Activated naive CD8-positive, alpha-beta T cell treated with anti-CD3 and anti-CD28 coated beads, Interleukin-2, amount 10 ng/mL, durations not matched to agents 7 days and 5 days (primary cell): ENCODE measurements around the gene PARK7. TPM values are rescaled to one million over a fixed set of nuclear protein-coding genes. Genes with fewer than 3 reads are reported as not detected.

Experiments
- ATAC-seq: fragments of 150-1000 bp; cut with Tn5 transposase; one replicate; pipeline ENCODE4 v1.10.0; 2021; ENCODE audit warnings: low read depth, moderate library complexity
- POLR2A ChIA-PET: fragments of 350-600 bp; sonication (Branson Sonifier 250); formaldehyde crosslinking; loops from one replicate; lab custom pipeline; 2021; ENCODE audit warnings: antibody characterized with exemption; lab: Charles Lee
- DNase-seq: peaks from one replicate; pipeline ENCODE4 v3.0.0; 2021
- H3K27ac Mint-ChIP-seq: one replicate; pipeline ENCODE4 v1.8.0; 2022; ENCODE audit warnings: mild to moderate bottlenecking, mixed read lengths
- H3K27me3 Mint-ChIP-seq: one replicate; pipeline ENCODE4 v1.8.0; 2022; ENCODE audit warnings: mild to moderate bottlenecking, moderate library complexity, mixed read lengths
- H3K36me3 Mint-ChIP-seq: one replicate; pipeline ENCODE4 v1.8.0; 2021; ENCODE audit warnings: mild to moderate bottlenecking, mixed read lengths
- H3K4me1 Mint-ChIP-seq: one replicate; pipeline ENCODE4 v1.8.0; 2021; ENCODE audit warnings: mixed read lengths
- H3K4me3 Mint-ChIP-seq: one replicate; pipeline ENCODE4 v1.8.0; 2022; ENCODE audit warnings: mild to moderate bottlenecking, moderate library complexity, mixed read lengths
- H3K9me3 Mint-ChIP-seq: one replicate; pipeline ENCODE4 v1.8.0; 2021; ENCODE audit warnings: mixed read lengths
- total RNA-seq, 2 experiments: library from RNA; stranded (reverse); gene quantifications; one replicate each; pipeline ENCODE4 v1.2.3, GENCODE V29; 2021

Gene PARK7
- total RNA-seq, 2 experiments from 2014 or later: 209 to 230 TPM

DNA sequence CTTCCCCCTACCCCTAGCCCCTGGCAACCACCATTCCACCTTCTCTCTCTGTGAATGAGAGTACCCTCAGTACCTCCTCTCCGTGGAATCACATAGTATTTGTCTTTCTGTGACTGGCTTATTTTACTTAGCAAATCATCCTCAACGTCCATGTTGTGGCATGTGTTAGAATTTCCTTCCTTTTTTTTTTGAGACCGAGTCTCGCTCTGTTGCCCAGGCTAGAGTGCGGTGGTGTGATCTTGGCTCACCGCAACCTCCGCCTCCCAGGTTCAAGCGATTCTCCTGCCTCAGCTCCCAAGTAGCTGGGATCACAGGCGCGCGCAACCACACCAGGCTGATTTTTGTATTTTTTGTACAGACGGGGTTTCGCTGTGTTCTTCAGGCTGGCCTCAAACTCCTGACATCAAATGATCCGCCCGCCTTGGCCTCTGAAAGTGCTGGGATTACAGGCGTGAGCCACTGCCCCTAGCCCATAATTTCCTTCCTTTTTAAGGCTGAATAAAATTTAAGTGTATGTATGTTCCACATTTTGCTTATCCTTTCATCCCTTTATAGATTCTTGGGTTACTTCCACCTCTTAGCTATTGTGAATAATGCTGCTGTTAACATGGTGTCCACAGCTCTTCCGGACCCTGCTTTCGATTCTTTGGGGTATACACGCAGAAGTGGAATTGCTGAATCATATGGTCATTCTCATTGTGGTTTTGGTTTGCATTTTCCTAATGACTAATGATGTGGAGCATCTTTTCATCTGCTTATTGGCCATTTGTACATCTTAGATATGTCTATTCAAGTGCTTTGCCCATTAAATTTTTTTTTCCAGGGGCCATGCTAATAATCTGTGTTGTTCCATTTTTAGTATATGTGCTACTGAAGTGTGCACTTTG is 32.3 kb downstream of the PARK7 start:
- Mint-ChIP-seq H3K27me3 (no peaks in the 10 kb centered on the region), H3K27ac (no peak overlapping the region), H3K36me3 (peaks cover 18% of the 10 kb centered on the region), H3K4me3 (no peak overlapping the region), H3K4me1 (peaks cover 2% of the 10 kb centered on the region), H3K9me3 (no peaks in the 10 kb centered on the region)
- no peak for DNase-seq
- no peak for ATAC-seq
- POLR2A ChIA-PET: no interaction called here

DNA sequence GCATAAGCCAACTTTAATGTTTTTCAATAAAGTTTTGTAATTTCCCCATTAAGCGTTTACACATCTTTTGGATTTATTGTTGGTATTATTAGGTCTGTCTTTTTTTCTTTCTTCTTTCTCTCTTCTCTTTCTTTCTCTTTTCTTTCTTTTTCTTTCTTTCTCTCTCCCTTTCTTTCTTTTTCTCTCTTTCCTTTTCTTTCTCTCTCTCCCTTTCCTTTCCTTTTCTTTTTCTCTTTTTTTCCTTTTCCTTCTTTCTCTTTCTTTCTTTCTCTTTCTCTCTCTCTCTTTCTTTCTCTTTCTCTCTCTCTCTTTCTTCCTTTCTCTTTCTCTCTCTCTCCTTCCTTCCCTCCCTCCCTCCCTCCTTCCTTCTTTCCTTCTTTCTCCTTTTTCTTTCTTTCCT is 33.3 kb downstream of the PARK7 start:
- POLR2A ChIA-PET: no interaction called here
- Mint-ChIP-seq H3K4me1 (no peaks in the 10 kb centered on the region), H3K27me3 (no peaks in the 10 kb centered on the region), H3K9me3 (no peaks in the 10 kb centered on the region), H3K36me3 (peaks cover 16% of the 10 kb centered on the region), H3K27ac (no peak overlapping the region), H3K4me3 (no peak overlapping the region)
- ATAC-seq (no peak), DNase-seq (no peak)

DNA sequence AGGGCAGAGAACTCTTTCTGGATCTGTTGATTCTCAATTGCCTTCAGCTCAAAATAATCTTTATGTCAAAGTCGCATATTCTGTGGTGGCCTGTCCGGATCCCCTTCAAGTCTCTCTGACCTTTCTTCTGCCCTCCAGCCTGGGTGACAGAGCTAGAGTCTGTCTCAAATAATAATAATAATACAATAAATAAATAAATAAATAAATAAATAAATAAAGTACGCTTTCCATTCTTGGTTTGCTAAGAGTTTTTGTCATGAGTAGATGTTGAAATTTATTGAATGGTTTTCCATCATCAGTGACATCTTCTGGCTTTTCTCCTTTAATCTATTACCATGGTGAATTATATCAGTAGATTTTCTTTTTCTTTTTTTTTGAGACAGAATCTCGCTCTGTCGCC is 33.9 kb downstream of the PARK7 start:
- H3K4me1 Mint-ChIP-seq: no peaks in the 10 kb centered on the region
- H3K27ac Mint-ChIP-seq: no peak overlapping the region
- H3K36me3 Mint-ChIP-seq: peaks cover 10% of the 10 kb centered on the region
- no peaks in the 10 kb centered on the region for H3K9me3 Mint-ChIP-seq
- no peak overlapping the region for H3K4me3 Mint-ChIP-seq
- no peak for ATAC-seq
- POLR2A ChIA-PET: no interaction called here
- DNase-seq: no peak
- H3K27me3 Mint-ChIP-seq: no peaks in the 10 kb centered on the region

DNA sequence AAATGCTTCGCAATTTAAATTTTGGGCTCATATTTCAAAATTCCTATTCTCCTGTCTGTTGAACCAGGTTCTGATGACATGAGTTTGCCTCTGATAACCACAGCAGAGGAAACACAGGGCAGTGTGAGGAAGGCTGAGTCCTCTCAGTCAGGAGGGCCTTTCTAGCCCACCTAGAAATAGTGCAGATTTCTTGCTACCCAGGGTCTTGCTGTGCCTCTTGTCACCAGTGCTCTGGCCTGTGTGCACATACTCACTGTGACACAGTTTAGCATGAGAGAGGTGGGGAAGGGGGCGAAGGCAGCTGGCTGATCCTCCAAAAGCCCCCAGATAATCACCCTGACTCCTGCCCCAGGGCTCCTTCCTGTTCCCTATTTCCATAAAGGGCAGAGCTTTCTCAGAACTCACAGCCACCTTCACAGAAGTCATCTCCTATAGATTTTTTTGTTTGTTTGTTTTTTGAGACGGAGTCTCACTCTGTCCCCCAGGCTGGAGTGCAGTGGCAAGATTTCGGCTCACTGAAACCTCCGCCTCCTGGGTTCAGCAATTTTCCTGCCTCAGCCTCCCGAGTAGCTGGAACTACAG is 40.9 kb downstream of the PARK7 start:
- no peaks in the 10 kb centered on the region for H3K27me3 Mint-ChIP-seq
- POLR2A ChIA-PET: no interaction called here

DNA sequence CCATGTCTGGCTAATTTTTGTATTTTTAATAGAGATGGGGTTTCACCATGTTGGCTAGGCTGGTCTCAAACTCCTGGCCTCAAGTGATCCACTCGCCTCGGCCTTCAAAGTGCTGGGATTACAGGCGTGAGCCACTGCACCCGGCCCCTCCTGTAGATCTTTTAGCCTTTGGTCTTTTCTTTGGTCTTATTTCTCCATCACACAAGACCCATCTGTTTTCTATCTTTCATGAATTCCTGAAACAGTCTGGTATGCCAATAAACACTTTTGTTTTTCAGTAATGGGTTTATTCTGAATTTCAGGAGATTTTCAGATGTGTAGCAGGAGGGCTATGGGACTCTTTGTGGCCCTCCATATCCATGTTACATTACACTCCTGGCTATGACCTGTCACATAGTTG is 41.4 kb downstream of the PARK7 start:
- POLR2A ChIA-PET: no interaction called here
- ATAC-seq (no peak), DNase-seq (no peak)
- Mint-ChIP-seq H3K4me3 (no peak overlapping the region), H3K9me3 (no peaks in the 10 kb centered on the region), H3K27me3 (no peaks in the 10 kb centered on the region), H3K4me1 (no peaks in the 10 kb centered on the region), H3K27ac (no peak overlapping the region), H3K36me3 (peaks cover 1% of the 10 kb centered on the region)

More for the DNA sequence above, 40.9 kb downstream of the PARK7 start:
- Mint-ChIP-seq H3K4me1 (no peaks in the 10 kb centered on the region), H3K9me3 (no peaks in the 10 kb centered on the region), H3K27ac (no peak overlapping the region), H3K4me3 (no peak overlapping the region), H3K36me3 (peaks cover 3% of the 10 kb centered on the region)
- DNase-seq (no peak), ATAC-seq (no peak)

DNA sequence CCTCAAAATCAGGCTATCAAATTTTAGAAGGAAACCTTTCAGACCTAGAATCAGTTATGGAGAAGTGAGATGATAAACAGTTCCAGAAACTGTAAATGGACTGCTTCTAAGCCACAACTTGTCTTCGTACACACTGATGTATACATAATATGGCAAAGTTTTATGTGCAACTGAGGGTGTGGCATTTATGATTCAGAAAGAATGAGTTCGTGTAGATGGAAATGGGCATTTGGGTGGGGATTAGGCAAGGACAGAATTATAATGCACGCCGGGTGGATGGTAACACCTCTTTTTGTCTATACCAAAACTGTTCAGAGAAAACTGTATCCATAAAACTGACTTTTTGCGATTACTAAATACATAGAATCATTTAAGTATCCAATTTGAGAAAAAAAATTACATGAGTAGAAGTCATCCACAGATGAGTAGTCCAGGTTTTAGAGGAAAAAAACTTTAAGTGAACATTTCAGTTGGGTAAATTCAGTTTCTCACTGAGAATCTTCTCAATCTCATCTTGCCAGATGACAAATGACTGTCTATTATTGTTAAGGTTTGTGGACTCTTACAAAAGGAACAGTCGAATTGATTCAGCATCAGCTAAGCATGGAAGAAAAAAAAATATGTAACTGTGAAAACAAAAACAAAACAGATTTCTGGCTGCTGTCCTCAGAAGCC is 42.1 kb downstream of the PARK7 start:
- no peaks in the 10 kb centered on the region for H3K27me3 Mint-ChIP-seq
- ATAC-seq (no peak), DNase-seq (no peak)
- no peak overlapping the region for H3K4me3 Mint-ChIP-seq
- no peaks in the 10 kb centered on the region for H3K4me1 Mint-ChIP-seq
- H3K9me3 Mint-ChIP-seq: no peaks in the 10 kb centered on the region
- H3K36me3 Mint-ChIP-seq: no peaks in the 10 kb centered on the region
- POLR2A ChIA-PET: no interaction called here
- no peak overlapping the region for H3K27ac Mint-ChIP-seq

DNA sequence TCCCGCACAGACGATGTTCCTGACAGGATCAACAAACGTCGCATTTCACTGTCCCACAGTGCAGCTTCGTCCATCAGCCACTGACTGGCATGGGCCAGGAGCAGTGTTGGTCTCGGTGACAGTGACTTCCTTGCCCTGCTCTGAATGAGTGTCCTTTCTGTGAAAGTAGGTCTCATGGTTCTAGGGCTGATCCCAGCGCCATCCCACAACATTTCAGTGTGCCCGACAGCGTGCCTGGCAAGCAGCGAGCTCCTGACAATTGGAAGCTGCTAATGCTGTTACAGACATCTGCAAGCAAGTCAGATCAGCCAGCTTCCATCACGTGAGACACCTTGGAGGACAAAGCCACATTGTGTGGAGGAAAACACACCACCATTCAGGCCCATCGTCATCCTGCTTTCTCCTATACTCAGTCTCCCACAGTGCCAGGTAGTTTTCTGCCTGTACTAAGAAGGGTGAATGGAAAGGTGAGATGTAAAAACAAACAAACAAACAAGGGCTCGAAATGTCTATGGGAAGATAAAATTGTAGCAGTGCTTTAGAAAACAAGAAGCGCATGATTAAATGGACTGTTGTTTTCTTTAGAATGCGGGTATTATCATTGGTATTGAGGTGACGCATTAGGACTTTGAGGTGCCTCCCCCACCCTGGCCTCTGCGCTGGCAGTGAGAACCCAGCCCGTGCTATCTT is 42.7 kb downstream of the PARK7 start:
- POLR2A ChIA-PET: no interaction called here
- DNase-seq: no peak

DNA sequence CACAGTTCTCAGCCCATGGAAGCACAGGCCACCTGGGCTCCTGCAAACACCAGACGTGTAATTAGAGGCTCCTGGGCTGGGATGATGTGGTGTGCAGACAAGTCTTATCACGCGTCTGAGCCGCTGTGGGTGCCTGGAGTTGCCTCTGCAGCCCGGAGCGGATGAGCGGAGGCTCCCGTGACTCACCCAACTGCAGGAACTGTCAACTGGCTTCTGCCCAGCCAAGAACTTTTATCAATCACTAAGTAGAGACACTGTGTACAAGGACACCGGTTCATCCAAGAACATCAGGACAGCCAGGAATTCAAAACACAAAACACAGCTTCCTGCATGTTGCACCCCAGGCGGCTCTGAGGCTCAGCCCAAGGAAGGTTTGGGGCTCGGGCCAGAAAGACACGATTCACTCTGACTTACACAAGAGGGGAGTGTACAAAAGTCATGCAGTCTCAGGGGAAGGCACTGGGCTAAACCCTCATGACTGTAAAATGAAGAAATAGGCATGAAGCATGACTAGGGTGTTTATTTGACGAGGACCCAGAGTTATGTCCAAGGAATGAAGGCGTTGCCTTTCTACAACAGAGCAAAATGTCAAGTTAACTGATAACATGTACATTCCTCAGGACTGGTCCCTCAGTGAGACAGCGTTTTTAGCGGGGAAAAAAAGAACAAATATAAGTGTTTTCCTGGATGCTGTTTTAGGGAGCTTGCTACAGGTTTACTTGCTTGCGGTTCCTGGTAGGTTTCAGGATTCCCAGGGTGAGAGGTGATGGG is 43.5 kb downstream of the PARK7 start:
- Mint-ChIP-seq H3K36me3 (no peaks in the 10 kb centered on the region), H3K27ac (no peak overlapping the region), H3K9me3 (no peaks in the 10 kb centered on the region), H3K4me3 (no peak overlapping the region), H3K4me1 (no peaks in the 10 kb centered on the region), H3K27me3 (no peaks in the 10 kb centered on the region)
- DNase-seq: no peak
- ATAC-seq: no peak
- POLR2A ChIA-PET: no interaction called here

More for the DNA sequence above, 42.7 kb downstream of the PARK7 start:
- no peaks in the 10 kb centered on the region for H3K9me3 Mint-ChIP-seq
- ATAC-seq: no peak
- no peaks in the 10 kb centered on the region for H3K36me3 Mint-ChIP-seq
- H3K27ac Mint-ChIP-seq: no peak overlapping the region
- H3K27me3 Mint-ChIP-seq: no peaks in the 10 kb centered on the region
- H3K4me3 Mint-ChIP-seq: no peak overlapping the region
- H3K4me1 Mint-ChIP-seq: no peaks in the 10 kb centered on the region

DNA sequence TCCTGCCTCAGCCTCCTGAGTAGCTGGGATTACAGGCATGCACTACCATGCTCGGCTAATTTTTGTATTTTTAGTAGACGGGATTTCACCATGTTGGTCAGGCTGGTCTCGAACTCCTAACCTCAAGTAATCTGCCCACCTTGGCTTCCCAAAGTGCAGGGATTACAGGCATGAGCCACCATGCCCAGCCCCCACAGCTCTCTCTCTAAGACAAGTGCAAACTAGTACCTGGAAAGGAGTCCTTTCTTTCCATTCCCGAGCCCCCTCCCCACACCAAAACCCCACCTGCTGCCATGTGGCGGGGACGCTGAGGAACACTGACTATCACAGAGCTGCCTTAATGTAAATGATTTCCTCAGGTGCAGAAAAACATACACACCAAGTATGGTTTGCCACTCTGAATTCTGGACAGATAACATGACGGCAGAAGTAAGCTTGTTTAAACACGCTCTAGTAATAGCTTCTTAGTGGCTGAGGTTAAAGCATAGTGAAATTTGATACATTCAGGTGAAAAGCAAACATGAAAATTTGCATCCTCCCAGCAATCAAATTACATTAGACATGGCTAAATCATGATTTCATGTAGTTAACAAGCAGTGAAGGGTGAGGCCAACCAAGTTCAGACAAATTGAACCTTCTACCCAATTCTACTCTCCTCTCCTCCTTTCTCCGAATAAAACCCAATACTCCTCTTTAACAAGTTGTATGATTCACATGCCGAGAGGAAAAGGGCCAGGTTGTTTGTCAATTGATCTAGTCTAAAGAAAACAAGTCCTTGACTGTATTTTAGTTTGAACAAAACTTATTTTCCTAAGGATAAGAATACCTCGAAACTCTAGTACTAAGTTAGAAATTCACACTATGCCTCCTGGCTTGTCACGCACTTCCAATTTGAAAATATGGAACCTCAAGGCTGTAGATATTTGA is 44.8 kb downstream of the PARK7 start:
- Mint-ChIP-seq H3K27me3 (no peaks in the 10 kb centered on the region), H3K27ac (no peak overlapping the region), H3K36me3 (no peaks in the 10 kb centered on the region), H3K4me3 (no peak overlapping the region), H3K9me3 (no peaks in the 10 kb centered on the region), H3K4me1 (no peaks in the 10 kb centered on the region)
- no peak for DNase-seq
- no peak for ATAC-seq
- POLR2A ChIA-PET: no interaction called here

DNA sequence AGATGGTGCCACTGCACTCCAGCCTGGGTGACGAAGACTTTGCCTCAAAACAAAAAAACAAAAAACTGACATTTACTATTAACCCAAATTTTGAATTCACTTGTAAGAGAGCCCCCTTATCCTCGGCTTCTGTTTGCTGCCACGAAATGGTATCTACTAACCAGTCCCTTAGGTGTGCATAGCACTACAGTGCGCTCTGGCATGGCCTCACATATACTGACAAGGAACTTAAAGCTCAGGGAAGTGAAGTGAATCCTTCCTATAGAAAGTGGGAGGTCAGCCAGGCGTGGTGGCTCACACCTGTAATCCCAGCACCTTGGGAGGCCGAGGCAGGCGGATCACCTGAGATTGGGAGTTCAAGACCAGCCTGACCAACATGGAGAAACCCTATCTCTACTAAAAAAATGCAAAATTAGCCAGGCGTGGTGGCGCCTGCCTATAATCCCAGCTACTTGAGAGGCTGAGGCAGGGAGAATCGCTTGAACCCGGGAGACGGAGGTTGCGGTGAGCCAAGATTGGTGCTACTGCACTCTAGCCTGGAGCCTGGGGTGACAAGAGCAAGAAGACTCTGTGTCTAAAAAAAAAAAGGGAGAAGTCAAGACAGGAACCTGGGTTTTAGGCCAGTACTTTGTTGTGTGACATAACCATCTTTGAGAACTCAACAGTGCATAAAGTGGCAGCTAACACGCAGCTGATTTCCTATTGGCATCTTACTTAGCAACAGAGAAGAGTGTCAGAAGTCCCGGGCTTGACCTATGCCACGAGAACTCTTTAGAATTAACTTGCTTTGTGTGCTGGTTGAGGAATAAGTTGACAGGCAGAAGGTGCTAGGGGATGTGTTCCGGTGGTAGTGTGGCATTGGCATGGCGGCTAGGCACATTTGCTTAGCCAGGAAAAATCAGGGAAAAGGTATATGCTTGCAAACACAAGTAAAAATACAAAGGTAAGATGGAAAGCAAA is 47.8 kb downstream of the PARK7 start:
- no peaks in the 10 kb centered on the region for H3K36me3 Mint-ChIP-seq
- H3K27ac Mint-ChIP-seq: no peak overlapping the region
- H3K4me3 Mint-ChIP-seq: no peak overlapping the region
- no peaks in the 10 kb centered on the region for H3K9me3 Mint-ChIP-seq
- POLR2A ChIA-PET: interaction anchor here (0.7 kb wide), 1 partner anchor 856 kb away, joined by 4 read pairs; no protein-coding TSS in a partner anchor
- ATAC-seq: no peak
- no peaks in the 10 kb centered on the region for H3K27me3 Mint-ChIP-seq
- H3K4me1 Mint-ChIP-seq: no peaks in the 10 kb centered on the region
- DNase-seq: no peak

DNA sequence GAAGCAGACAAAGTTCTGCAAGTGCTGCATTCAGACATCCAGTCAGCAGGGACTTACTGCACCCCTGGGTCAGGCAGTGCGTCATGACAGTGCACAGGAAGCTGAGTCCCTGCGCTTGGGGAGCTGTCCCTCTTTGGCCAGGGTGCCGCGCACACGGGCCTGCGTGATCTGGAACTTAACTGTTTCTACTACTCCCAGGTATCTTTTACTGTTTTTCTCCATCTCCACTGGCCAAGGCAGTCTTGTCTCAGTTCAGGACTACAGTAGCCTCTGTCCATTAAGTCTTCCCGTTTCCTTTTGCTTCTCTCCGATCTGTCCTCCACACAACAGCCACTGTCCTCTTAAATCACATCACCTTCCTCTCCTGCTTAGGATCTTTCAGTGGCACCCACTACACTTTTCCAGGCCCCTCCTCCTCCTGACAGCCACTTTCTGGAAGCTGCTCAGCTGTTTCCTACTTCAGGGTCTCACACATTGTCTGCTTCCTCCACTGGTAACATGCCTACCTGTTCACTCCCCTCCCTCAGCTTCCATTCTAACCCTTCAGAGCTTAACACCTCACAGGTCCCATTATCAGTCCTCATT is 48.7 kb downstream of the PARK7 start:
- DNase-seq (no peak), ATAC-seq (no peak)
- Mint-ChIP-seq H3K27ac (no peak overlapping the region), H3K36me3 (no peaks in the 10 kb centered on the region), H3K9me3 (no peaks in the 10 kb centered on the region), H3K4me1 (no peaks in the 10 kb centered on the region), H3K4me3 (no peak overlapping the region), H3K27me3 (no peaks in the 10 kb centered on the region)
- POLR2A ChIA-PET: no interaction called here
